ENCODE results near the gene WDR59.

DNA sequence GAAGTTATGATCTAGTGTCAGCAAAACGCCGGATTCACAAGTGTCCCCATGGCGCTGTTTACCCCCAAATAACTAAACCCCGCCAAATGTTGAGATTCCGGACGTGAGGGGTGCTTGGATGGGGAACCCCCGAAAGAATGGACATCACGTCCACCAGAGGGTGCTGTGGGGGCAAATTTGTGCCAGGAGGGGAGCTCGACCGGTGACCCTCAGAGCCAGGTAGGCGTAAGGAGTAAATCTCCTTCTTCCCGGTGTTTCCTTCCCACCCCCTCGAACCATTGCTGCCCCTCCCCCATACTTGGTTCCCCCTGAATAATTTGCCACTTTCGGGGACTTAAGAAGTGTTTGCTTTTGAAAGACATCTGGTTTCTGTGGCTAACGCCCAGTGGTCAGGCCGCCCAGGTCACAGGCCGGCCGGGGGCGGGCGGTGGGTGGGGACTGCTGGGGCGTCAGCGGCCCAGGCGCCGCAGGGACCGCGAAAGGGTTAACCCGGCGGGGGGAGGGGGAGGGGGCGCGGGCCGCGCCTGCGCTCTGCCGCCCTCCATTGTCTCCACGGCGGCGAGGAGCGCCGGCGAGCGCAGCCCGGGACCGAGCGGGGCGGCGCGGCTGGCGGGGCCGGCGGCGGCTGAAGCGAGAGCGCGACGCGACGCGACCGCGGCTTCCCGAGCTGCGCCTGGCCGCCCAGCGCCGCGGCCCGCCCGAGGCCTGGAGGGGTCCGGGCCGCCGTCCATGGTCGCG is 13.7 kb upstream of the WDR59 start, which contains the start of gene ZNRF1:
- TF ChIP-seq POLR2A (IDR thresholded peaks at IDR 0.05), result peak; percentile 63 to 81
- TF ChIP-seq, protein P1, sequence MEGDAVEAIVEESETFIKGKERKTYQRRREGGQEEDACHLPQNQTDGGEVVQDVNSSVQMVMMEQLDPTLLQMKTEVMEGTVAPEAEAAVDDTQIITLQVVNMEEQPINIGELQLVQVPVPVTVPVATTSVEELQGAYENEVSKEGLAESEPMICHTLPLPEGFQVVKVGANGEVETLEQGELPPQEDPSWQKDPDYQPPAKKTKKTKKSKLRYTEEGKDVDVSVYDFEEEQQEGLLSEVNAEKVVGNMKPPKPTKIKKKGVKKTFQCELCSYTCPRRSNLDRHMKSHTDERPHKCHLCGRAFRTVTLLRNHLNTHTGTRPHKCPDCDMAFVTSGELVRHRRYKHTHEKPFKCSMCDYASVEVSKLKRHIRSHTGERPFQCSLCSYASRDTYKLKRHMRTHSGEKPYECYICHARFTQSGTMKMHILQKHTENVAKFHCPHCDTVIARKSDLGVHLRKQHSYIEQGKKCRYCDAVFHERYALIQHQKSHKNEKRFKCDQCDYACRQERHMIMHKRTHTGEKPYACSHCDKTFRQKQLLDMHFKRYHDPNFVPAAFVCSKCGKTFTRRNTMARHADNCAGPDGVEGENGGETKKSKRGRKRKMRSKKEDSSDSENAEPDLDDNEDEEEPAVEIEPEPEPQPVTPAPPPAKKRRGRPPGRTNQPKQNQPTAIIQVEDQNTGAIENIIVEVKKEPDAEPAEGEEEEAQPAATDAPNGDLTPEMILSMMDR (IDR thresholded peaks at IDR 0.05 in 4 of 5, conservative IDR thresholded peaks at IDR 0.05 in 1 of 5), result peak; percentile 83 to 90 (median 89)

Measured in gastrocnemius medialis (tissue), 4 donors.